Neural crest cell (in vitro differentiated cells): Measurements from ENCODE around the gene RAPGEF5. TPM values are rescaled to one million over a fixed set of nuclear protein-coding genes. Genes with fewer than 3 reads are reported as not detected.

ENCODE experiments used
- DNase-seq: peaks from one replicate; pipeline ENCODE4 v3.0.0; 2021; ENCODE audit warnings: low read depth, mixed read lengths, low spot score
- H3K27ac Mint-ChIP-seq: one replicate; pipeline ENCODE4 v1.8.0; 2021; ENCODE audit warnings: mild to moderate bottlenecking, mixed read lengths; ENCODE audit not compliant: unreplicated experiment
- H3K27me3 Mint-ChIP-seq: 2 replicates; pipeline ENCODE4 v1.8.0; 2021; ENCODE audit warnings: low read depth, mild to moderate bottlenecking, mixed read lengths
- H3K36me3 Mint-ChIP-seq: 2 replicates; pipeline ENCODE4 v1.8.0; 2021; ENCODE audit warnings: low read depth, mild to moderate bottlenecking, mixed read lengths
- H3K4me1 Mint-ChIP-seq: 2 replicates; pipeline ENCODE4 v1.8.0; 2021; ENCODE audit warnings: mixed read lengths
- H3K4me3 Mint-ChIP-seq: one replicate; pipeline ENCODE4 v1.8.0; 2021; ENCODE audit warnings: mild to moderate bottlenecking, mixed read lengths
- H3K9me3 Mint-ChIP-seq: 2 replicates; pipeline ENCODE4 v1.8.0; 2021; ENCODE audit warnings: mixed read lengths
- total RNA-seq: library from RNA; stranded (reverse); gene quantifications from 2 replicates; pipeline ENCODE4 v1.2.1, GENCODE V29; 2021
- TF ChIP-seq, protein P1 (sequence below): fragments of 200-600 bp; sonication (generic); conservative IDR thresholded peaks from 2 replicates; pipeline ENCODE4 v1.5.0; 2021; ENCODE audit warnings: antibody characterized with exemption, mild to moderate bottlenecking

Gene RAPGEF5
- total RNA-seq, 1 donor from 2014 or later, result 6.0 TPM

DNA sequence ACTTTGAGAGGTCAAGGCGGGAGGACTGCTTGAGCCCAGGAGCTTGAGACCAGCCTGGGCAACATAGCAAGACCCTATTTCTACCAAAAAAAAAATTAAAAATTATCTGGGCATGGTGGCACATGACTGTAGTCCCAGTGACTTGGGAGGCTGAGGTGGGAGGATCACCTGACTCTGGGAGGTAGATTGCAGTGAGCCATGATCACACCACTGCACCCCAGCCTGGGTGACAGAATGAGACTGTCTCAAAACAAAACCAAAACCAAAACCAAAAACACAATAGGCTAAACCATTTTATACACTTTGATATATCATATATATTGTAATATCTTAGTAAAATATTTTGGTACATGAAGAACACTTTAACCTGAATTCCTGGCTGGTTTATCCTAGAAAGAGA is 101.6 kb downstream of the RAPGEF5 start:
- H3K4me1 Mint-ChIP-seq, result peaks cover 20% of the 10 kb centered on the region
- H3K27me3 Mint-ChIP-seq, result no peaks in the 10 kb centered on the region
- no peak for DNase-seq
- peaks cover 8% of the 10 kb centered on the region for H3K9me3 Mint-ChIP-seq
- H3K4me3 Mint-ChIP-seq, result no peak overlapping the region
- H3K27ac Mint-ChIP-seq, result no peak overlapping the region
- no peaks in the 10 kb centered on the region for H3K36me3 Mint-ChIP-seq
- TF ChIP-seq, protein P1, sequence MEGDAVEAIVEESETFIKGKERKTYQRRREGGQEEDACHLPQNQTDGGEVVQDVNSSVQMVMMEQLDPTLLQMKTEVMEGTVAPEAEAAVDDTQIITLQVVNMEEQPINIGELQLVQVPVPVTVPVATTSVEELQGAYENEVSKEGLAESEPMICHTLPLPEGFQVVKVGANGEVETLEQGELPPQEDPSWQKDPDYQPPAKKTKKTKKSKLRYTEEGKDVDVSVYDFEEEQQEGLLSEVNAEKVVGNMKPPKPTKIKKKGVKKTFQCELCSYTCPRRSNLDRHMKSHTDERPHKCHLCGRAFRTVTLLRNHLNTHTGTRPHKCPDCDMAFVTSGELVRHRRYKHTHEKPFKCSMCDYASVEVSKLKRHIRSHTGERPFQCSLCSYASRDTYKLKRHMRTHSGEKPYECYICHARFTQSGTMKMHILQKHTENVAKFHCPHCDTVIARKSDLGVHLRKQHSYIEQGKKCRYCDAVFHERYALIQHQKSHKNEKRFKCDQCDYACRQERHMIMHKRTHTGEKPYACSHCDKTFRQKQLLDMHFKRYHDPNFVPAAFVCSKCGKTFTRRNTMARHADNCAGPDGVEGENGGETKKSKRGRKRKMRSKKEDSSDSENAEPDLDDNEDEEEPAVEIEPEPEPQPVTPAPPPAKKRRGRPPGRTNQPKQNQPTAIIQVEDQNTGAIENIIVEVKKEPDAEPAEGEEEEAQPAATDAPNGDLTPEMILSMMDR, result no peak

DNA sequence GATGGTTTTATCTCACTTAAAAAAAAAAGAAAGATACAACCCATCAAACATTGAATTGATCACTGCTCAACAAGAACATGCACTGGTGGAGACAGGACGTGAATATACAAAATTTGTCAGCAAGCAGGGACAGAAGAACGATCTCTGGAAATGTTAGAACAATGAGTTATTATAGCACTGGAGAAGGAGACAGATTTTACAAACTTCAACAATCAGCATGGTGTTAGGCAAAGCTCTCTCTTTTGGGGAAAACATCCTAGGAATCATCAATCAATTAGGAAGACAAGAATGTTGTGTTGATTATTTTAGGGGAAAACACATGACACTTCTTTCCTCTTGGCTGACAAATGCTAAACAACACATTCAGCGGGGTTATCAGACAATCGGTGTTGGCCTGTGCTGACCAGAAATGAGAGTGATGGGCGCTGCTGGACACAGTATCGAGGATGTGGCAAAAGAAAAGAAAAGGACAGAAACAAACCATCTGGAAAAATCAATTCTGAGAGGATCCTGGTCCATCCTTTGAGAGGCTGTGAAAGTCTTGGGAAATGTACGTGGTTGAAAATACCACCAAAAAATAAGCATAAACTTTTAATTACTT is 103.9 kb downstream of the RAPGEF5 start:
- DNase-seq, result no peak
- Mint-ChIP-seq H3K4me1 (peaks cover 22% of the 10 kb centered on the region), H3K36me3 (no peaks in the 10 kb centered on the region), H3K27ac (peak overlapping the region; percentile 39), H3K9me3 (peaks cover 2% of the 10 kb centered on the region), H3K4me3 (peak overlapping the region; percentile 11), H3K27me3 (no peaks in the 10 kb centered on the region)
- TF ChIP-seq, protein P1, result no peak

DNA sequence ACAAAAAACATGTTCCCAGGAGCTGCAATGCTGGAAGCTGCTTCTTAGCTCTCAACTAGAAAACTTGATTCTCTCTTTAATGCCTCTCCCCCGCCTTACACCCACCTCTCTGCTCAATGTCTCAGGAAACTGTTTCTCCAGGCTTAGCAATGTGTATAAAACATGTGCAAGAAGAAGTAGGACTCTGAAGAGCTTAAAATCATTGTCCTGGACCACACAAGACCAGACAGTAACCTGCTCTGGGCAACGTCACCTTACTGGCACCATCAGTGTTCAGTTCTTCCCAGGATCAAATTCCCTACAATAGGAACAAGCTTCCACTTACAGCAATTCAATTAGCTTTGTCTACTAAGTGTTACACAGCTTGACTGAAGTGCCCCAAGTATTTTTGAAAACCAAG is 104.9 kb downstream of the RAPGEF5 start:
- Mint-ChIP-seq H3K9me3 (peaks cover under 1% of the 10 kb centered on the region), H3K27ac (no peak overlapping the region), H3K4me1 (peaks cover 22% of the 10 kb centered on the region), H3K27me3 (no peaks in the 10 kb centered on the region), H3K4me3 (no peak overlapping the region), H3K36me3 (no peaks in the 10 kb centered on the region)
- TF ChIP-seq, protein P1, result no peak
- no peak for DNase-seq

DNA sequence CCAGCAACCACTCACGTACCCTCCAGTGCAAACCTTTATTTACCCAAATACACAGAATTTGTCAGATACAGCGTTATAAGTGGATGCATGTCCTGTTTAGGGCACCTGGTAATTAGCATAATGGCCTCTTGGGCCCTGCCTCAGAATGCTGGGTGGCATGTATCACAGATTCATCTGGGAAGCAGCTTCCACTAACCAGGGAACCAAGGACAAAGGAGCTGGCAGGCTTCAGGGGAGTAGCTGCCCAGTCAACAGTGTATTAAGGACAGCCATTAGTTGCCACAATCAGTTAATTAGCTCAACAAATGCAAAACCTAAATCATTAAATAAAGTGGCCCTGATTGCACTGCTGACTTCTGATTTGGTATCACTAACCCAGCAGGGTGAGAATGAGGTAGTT is 105.7 kb downstream of the RAPGEF5 start:
- Mint-ChIP-seq H3K27ac (no peak overlapping the region), H3K4me3 (no peak overlapping the region), H3K9me3 (peaks cover 8% of the 10 kb centered on the region), H3K4me1 (peaks cover 22% of the 10 kb centered on the region), H3K36me3 (peaks cover 6% of the 10 kb centered on the region), H3K27me3 (no peaks in the 10 kb centered on the region)
- DNase-seq, result no peak
- TF ChIP-seq, protein P1, result no peak

DNA sequence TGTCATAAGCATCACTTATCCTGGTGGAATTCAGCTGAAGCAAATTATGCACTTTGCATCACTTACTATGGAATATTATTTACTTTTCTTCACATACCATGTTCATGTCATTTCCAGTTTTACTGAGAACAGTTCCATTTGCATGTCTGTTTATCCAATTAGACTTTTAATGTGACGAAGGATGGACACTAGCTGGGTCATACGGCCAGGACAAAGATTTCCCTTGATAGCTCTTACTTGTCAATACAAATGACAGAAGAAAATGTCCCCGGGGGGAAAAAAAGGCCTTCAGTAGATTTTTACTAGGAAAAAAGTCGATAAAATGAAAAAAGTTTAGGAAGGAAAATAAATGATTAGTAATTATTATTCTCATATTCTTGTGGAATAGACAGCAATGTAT is 106.6 kb downstream of the RAPGEF5 start:
- H3K4me3 Mint-ChIP-seq, result no peak overlapping the region
- TF ChIP-seq, protein P1, result no peak
- no peak for DNase-seq
- no peaks in the 10 kb centered on the region for H3K27me3 Mint-ChIP-seq
- peaks cover 15% of the 10 kb centered on the region for H3K9me3 Mint-ChIP-seq
- H3K27ac Mint-ChIP-seq, result no peak overlapping the region
- peaks cover 22% of the 10 kb centered on the region for H3K4me1 Mint-ChIP-seq
- peaks cover 6% of the 10 kb centered on the region for H3K36me3 Mint-ChIP-seq
